HG03521 (cell line): ENCODE data around the gene POLR2E.

Experiments used
- ATAC-seq: cut with Tn5 transposase; IDR thresholded peaks from one replicate; pipeline ENCODE4 v1.9.1; 2021; ENCODE audit warnings: mild to moderate bottlenecking, moderate library complexity; ENCODE audit not compliant: unreplicated experiment

POLR2E gene

GRCh38 chr19:1066748-1067340 is 28.3 kb downstream of the POLR2E start, which contains the start of gene ARHGAP45:
ARHGAP45 (plus strand) TSS chr19:1067167; CDS start chr19:1067406, 239 bp downstream.
- peak; percentile 45 for ATAC-seq

- ATAC-seq, result no peak
These were observed 28.9 kb downstream of the POLR2E start for GRCh38 chr19:1066251-1066747.

- no peak for ATAC-seq
These were observed 29.5 kb downstream of the POLR2E start for GRCh38 chr19:1065606-1066109.

GRCh38 chr19:1064661-1065605 is 30.2 kb downstream of the POLR2E start:
- ATAC-seq, result no peak

- ATAC-seq, result no peak
These were observed 31.1 kb downstream of the POLR2E start for GRCh38 chr19:1063909-1064660.

- ATAC-seq, result no peak
These were observed 31.9 kb downstream of the POLR2E start for GRCh38 chr19:1063030-1063908.

GRCh38 chr19:1062387-1063029 is 32.7 kb downstream of the POLR2E start:
- ATAC-seq, result no peak

- ATAC-seq, result no peak
These were observed 33.2 kb downstream of the POLR2E start for GRCh38 chr19:1061987-1062386.

- ATAC-seq, result no peak
These were observed 34.5 kb downstream of the POLR2E start for GRCh38 chr19:1060689-1061088.

GRCh38 chr19:1058112-1058511 is 37.1 kb downstream of the POLR2E start:
- no peak for ATAC-seq

- ATAC-seq, result no peak
These were observed 37.9 kb downstream of the POLR2E start for GRCh38 chr19:1057176-1057855.

GRCh38 chr19:1055886-1056620 is 39.1 kb downstream of the POLR2E start:
- no peak for ATAC-seq

GRCh38 chr19:1055028-1055425 is 40.1 kb downstream of the POLR2E start:
- no peak for ATAC-seq

GRCh38 chr19:1054102-1055027 is 40.8 kb downstream of the POLR2E start:
- ATAC-seq, result no peak

- no peak for ATAC-seq
These were observed 41.7 kb downstream of the POLR2E start for GRCh38 chr19:1053176-1054101.

GRCh38 chr19:1052349-1052975 is 42.7 kb downstream of the POLR2E start:
- no peak for ATAC-seq
